Renal cortex interstitium (tissue), 11 donors: Measurements from ENCODE around the gene TRAP1. TPM values are rescaled to one million over a fixed set of nuclear protein-coding genes. Genes with fewer than 3 reads are reported as not detected.

Source experiments
- DNase-seq, 11 donors: peaks; one replicate each; pipeline ENCODE4 v3.0.0-alpha.2; 2013; ENCODE audit warnings: low read depth in 9 of 11, low spot score in 4 of 11; ENCODE audit errors: extremely low read depth in 1 of 11
- polyA plus RNA-seq, 3 donors: library from polyadenylated mRNA; unstranded; fragments of 120-200 nt; gene quantifications; one replicate each; pipeline ENCODE4 v1.2.1, GENCODE V29; 2013; ENCODE audit not compliant: insufficient read length in 3 of 3

The TRAP1 gene
- polyA plus RNA-seq, 3 donors = 105 to 107 (median 107) TPM

DNA sequence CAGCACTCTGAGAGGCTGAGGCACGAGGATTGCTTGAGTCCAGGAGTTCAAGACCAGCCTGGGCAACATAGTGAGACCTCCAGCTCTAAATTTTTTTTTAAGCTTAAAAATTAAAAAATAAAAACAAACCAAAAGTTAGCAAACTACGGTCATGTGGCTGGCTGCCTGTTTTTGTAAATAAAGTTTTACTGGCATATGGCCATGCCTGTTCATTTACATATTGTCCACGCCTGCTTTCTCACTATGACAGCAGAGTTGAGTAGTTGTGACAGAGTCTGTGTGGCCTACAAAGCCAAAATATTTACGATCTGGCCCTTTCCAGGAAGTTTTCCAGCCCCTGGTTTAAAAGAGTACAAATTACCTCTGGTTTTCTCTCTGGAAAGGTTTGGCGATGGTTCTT, 109.3 kb downstream of the TRAP1 start:
- no peak for DNase-seq

Other genes starting within 250 kb of the TRAP1 start
- gene C16orf90, start 222.0 kb downstream of the TRAP1 start, polyA plus RNA-seq = under 1 TPM in 2 of 3 donors, not detected in 1; 0.22 to 0.33 TPM
- 10 to 100 TPM; 50.8 to 61.4 (median 59.9) TPM for gene CLUAP1, start 216.5 kb downstream of the TRAP1 start, polyA plus RNA-seq
- 1 to 10 TPM; 1.6 to 2.1 (median 1.9) TPM for gene NLRC3, start 140.1 kb downstream of the TRAP1 start, polyA plus RNA-seq
- 1 to 10 TPM; 4.9 to 7.3 (median 5.7) TPM for gene SLX4, start 105.9 kb downstream of the TRAP1 start, polyA plus RNA-seq
- 10 to 100 TPM; 21.1 to 44.8 (median 31.0) TPM for gene DNASE1, start 62.8 kb downstream of the TRAP1 start, polyA plus RNA-seq
- gene CREBBP, start 163.2 kb upstream of the TRAP1 start, polyA plus RNA-seq = 10 to 100 TPM; 74.6 to 85.9 (median 84.2) TPM